Colonic mucosa (tissue), 4 donors: Measurements from ENCODE around the gene CAPN10. TPM values are rescaled to one million over a fixed set of nuclear protein-coding genes. Genes with fewer than 3 reads are reported as not detected.

Experiments
- DNase-seq: peaks from one replicate; pipeline ENCODE4 v3.0.0-alpha.2; 2020
- H3K27ac ChIP-seq: fragments of 200-600 bp; one replicate; pipeline ENCODE4 v1.8.0; 2021
- H3K27me3 ChIP-seq: fragments of 200-600 bp; one replicate; pipeline ENCODE4 v1.8.0; 2021
- H3K36me3 ChIP-seq: fragments of 200-600 bp; one replicate; pipeline ENCODE4 v1.8.0; 2021
- H3K4me1 ChIP-seq: fragments of 200-600 bp; one replicate; pipeline ENCODE4 v1.8.0; 2021; ENCODE audit warnings: mild to moderate bottlenecking
- H3K4me3 ChIP-seq: fragments of 200-600 bp; one replicate; pipeline ENCODE4 v1.8.0; 2021
- H3K9ac ChIP-seq, 2 donors: one replicate each; pipeline ENCODE4 v1.7.0; 2013; ENCODE audit warnings: control low read depth in 2 of 2, low read depth in 2 of 2, low read length in 2 of 2
- H3K9me3 ChIP-seq: fragments of 200-600 bp; one replicate; pipeline ENCODE4 v1.8.0; 2021
- intact Hi-C: fragments of 100-400 bp; cut with DNase I; formaldehyde crosslinking; loops from one replicate; pipeline ENCODE4 v1.14.1; 2022
- total RNA-seq, 2 donors: library from RNA; stranded (reverse); fragmentation: NEBNext Ultra II Directional in 1 of 2; extraction: Animal tissue kit (Norgen Biotek cat#: 25700) in 1 of 2; gene quantifications; one replicate each; pipeline ENCODE4 v1.2.1, GENCODE V29; 2021
- TF ChIP-seq, protein P1 (sequence below): fragments of 200-600 bp; IDR thresholded peaks from one replicate; pipeline ENCODE4 v1.8.0; 2022; ENCODE audit warnings: antibody characterized with exemption, mild to moderate bottlenecking
- donor health status: healthy.
- donor health status: DM: no; HTN: no; CAD: no.
- donor health status: DM: no; HTN: no; CAD: no.

Gene CAPN10
- total RNA-seq, 2 donors from 2014 or later, result 29.1 to 47.8 TPM

DNA sequence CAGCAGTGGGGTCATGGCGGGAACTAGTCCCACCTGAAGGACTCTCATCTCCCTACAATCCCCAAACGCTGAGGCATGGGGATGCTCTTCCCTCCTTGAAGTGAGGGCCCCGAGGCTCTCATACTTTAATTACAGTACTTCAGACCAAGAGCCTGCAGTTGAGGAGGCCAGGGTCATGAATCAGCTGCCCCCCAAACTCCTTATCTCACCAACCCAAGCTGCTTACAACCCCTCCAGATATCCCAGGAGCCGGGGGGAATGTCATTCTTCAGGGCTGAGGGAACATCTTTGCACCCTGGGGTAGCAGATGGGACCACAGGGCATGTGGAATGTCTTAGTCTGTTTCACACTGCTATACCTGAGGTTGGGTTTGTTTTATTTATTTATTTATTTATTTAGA lies 2.8 kb upstream of the CAPN10 start:
- Histone ChIP-seq H3K27me3 (no peaks in the 10 kb centered on the region), H3K27ac (no peak overlapping the region), H3K9me3 (no peaks in the 10 kb centered on the region), H3K4me1 (peaks cover 23% of the 10 kb centered on the region), H3K4me3 (no peak overlapping the region), H3K36me3 (no peaks in the 10 kb centered on the region), H3K9ac (no peak overlapping the region)
- DNase-seq, result no peak
- intact Hi-C loops, result no loop called here
- TF ChIP-seq, protein P1, sequence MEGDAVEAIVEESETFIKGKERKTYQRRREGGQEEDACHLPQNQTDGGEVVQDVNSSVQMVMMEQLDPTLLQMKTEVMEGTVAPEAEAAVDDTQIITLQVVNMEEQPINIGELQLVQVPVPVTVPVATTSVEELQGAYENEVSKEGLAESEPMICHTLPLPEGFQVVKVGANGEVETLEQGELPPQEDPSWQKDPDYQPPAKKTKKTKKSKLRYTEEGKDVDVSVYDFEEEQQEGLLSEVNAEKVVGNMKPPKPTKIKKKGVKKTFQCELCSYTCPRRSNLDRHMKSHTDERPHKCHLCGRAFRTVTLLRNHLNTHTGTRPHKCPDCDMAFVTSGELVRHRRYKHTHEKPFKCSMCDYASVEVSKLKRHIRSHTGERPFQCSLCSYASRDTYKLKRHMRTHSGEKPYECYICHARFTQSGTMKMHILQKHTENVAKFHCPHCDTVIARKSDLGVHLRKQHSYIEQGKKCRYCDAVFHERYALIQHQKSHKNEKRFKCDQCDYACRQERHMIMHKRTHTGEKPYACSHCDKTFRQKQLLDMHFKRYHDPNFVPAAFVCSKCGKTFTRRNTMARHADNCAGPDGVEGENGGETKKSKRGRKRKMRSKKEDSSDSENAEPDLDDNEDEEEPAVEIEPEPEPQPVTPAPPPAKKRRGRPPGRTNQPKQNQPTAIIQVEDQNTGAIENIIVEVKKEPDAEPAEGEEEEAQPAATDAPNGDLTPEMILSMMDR, result no peak

DNA sequence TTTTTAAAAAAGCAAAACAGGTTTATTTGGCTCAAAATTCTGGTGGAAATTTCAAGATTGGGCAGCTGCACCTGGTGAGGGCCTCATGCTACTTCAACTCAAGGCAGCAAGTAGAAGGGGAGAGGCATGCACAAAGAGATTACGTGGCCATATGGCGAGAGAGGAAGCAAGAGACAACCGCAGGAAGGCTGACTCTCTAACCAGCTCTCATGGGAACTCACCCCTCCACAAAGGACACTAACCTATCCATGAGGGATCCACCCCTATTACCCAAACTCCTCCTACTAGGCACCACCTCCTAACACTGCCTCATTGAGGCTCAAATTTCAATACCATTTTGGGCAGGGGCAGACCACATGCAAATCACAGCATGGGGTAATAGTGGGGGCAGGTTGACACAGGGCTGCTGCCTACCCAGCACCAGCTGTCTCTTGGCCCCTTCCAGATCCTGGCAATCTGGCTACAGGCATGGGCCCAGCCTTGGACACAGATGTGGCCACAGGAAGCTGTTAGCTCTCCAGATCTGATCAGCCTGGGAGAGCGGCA lies 2.0 kb upstream of the CAPN10 start:
- no peaks in the 10 kb centered on the region for H3K36me3 ChIP-seq
- TF ChIP-seq, protein P1, result no peak
- no peak overlapping the region for H3K4me3 ChIP-seq
- no peak for DNase-seq
- H3K27ac ChIP-seq, result no peak overlapping the region
- intact Hi-C loops, result no loop called here
- no peaks in the 10 kb centered on the region for H3K9me3 ChIP-seq
- H3K4me1 ChIP-seq, result peaks cover 20% of the 10 kb centered on the region
- H3K9ac ChIP-seq, result peak overlapping the region; percentile 85 to 89
- H3K27me3 ChIP-seq, result no peaks in the 10 kb centered on the region

DNA sequence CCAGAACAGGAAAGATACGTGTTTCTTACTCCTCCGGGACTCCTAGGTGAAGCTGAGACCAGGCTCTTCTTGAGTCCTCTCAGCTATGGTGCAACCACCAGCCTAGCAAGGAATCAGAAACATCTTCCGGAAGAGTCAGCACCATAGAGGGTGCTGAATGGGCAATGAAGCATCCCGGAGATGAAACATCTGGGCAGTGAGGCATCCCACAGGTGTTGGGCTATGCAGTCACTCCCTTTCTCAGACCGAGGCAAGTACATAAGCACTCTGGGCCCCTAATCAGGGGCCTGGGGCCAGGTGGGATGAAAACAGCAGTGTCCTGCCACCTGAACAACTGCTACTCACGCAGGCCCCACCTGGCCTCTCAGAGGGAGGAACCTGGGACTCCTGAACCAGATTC lies 1.4 kb upstream of the CAPN10 start:
- no peak for DNase-seq
- Histone ChIP-seq H3K27ac (no peak overlapping the region), H3K9ac (peak overlapping the region; percentile 85 to 89), H3K4me3 (peak overlapping the region; percentile 99), H3K36me3 (no peaks in the 10 kb centered on the region), H3K9me3 (no peaks in the 10 kb centered on the region), H3K27me3 (no peaks in the 10 kb centered on the region), H3K4me1 (peaks cover 15% of the 10 kb centered on the region)
- intact Hi-C loops, result no loop called here
- TF ChIP-seq, protein P1, result no peak

DNA sequence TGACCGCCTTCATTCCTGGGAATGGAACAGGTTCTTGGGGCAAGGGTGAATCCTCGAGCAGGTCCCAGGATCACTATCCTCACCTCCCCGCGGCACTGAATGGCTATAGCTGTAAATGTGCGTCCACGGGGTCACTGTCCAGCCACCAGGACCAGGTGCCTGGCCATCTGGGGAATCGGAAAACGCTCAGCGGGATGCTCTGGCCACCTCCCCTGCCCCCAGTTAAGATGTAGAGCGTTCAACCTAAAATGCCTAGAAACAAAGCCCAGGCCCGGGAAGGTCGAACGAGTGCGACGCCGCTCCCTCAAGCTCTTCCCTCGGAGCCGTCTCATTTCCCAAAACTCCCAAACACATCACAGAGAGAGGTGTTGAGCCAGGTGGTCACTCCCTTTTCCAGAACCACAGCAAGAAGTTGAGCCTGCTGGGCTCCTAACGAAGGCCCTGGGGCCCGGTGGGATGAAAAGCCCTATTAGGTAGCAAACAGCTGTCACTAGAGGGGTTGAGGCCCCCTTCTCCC lies 795 bp upstream of the CAPN10 start:
- Histone ChIP-seq H3K4me1 (peaks cover 15% of the 10 kb centered on the region), H3K27ac (peak overlapping the region; percentile 96), H3K36me3 (no peaks in the 10 kb centered on the region), H3K27me3 (no peaks in the 10 kb centered on the region), H3K4me3 (peak overlapping the region; percentile 99), H3K9ac (peak overlapping the region; percentile 85 to 89), H3K9me3 (no peaks in the 10 kb centered on the region)
- intact Hi-C loops, result no loop called here
- TF ChIP-seq, protein P1, result no peak
- DNase-seq, result no peak

DNA sequence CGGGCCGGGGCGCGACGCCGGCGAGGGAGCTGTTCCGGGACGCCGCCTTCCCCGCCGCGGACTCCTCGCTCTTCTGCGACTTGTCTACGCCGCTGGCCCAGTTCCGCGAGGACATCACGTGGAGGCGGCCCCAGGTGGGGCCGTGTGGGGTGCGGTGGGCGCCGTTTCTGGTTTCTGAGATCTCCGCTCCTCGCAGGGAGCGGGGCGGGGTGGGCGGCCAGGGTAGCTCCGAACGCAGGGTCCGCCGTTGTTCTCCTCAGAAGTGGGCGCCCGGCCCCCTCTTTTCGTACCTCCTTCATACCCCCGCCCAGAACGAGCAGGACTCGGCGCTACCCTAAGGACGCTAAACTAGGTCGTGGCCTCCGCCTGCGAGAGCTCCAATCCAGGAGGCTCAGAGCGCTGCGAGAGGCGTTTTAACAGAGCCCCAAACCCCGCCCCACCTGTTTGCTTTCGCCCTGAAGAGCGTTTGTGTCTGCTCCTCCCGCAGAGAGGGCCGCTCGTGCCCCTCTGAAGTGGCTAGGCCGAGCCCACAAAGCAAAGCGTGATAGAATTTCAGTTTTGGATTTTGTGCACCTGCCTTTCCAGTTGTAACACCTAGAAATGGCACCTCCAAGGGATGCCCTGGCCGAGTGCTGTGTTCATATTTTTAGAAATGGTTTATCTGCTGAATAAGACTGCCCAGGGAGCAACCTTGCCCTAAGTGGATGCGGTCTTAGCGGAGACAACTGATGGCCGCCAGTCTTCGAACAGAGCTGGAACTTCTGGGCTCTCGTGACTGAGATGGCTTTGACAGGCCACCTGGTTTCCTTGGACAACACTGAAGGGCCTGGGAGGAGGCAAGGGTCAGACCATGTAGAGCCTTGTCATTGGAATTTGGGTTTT lies 626 bp downstream of the CAPN10 start:
- intact Hi-C loops, result no loop called here
- Histone ChIP-seq H3K4me3 (peak overlapping the region; percentile 99), H3K36me3 (peaks cover 4% of the 10 kb centered on the region), H3K27me3 (no peaks in the 10 kb centered on the region), H3K9me3 (no peaks in the 10 kb centered on the region), H3K9ac (peak overlapping the region; percentile 87 to 89), H3K4me1 (peaks cover 15% of the 10 kb centered on the region), H3K27ac (peak overlapping the region; percentile 96)
- TF ChIP-seq, protein P1, result no peak
- peak; percentile 72 for DNase-seq
